A549 (cell line): ENCODE data around the gene MAP3K2.

Source experiments
- CHD2 ChIP-seq: fragments of 150-350 bp; IDR thresholded peaks from 2 replicates; pipeline ENCODE4 v1.6.1; 2014; ENCODE audit warnings: low read length; ENCODE audit not compliant: partially characterized antibody
- CHD4 ChIP-seq: fragments of 200-600 bp; sonication (generic); IDR thresholded peaks from 2 replicates; pipeline ENCODE4 v1.6.1; 2016; ENCODE audit warnings: antibody characterized with exemption, mild to moderate bottlenecking, borderline replicate concordance
- EP300 ChIP-seq, 2 experiments: fragments of >200 bp; sonication (Bioruptor Twin); formaldehyde crosslinking; IDR thresholded peaks; 2 replicates in 1 of 2; 3 replicates in 1 of 2; pipeline ENCODE4 v1.6.1; 2016 to 2017
- HDAC2 ChIP-seq: fragments of 200-600 bp; sonication (generic); IDR thresholded peaks from 2 replicates; pipeline ENCODE4 v1.6.1; 2016
- JUNB ChIP-seq: fragments of >200 bp; sonication (Bioruptor Twin); formaldehyde crosslinking; IDR thresholded peaks from 2 replicates; pipeline ENCODE4 v1.6.1; 2016
- MAFK ChIP-seq: fragments of 450-650 bp; IDR thresholded peaks from 2 replicates; pipeline ENCODE4 v1.6.1; 2014; ENCODE audit not compliant: partially characterized antibody
- POLR2A ChIP-seq: IDR thresholded peaks from 2 replicates; pipeline ENCODE4 v1.6.1; 2012; ENCODE audit warnings: mild to moderate bottlenecking, low read length
- SMC3 ChIP-seq: fragments of >200 bp; sonication (Bioruptor Twin); formaldehyde crosslinking; IDR thresholded peaks from 3 replicates; pipeline ENCODE4 v1.6.1; 2018; ENCODE audit warnings: inconsistent platforms
- ZNF302 ChIP-seq: fragments of 250-450 bp; sonication (Bioruptor Pico); IDR thresholded peaks from 2 replicates; pipeline ENCODE4 v1.9.0; 2021; ENCODE audit warnings: inconsistent platforms, mild to moderate bottlenecking, moderate library complexity
- TF ChIP-seq, protein P1 (sequence below): fragments of >200 bp; sonication (Bioruptor Twin); formaldehyde crosslinking; IDR thresholded peaks from 3 replicates; pipeline ENCODE4 v1.5.1; 2016

GRCh38 chr2:127261804-127262406 lies 125.9 kb downstream of the MAP3K2 start:
- TF ChIP-seq EP300 (IDR thresholded peaks at IDR 0.05) (no peak), JUNB (no peak), MAFK (no peak), CHD2 (no peak), SMC3 (no peak), ZNF302 (CRISPR knock-in tag) (no peak), POLR2A (no peak), HDAC2 (no peak), CHD4 (no peak)
- TF ChIP-seq, protein P1, sequence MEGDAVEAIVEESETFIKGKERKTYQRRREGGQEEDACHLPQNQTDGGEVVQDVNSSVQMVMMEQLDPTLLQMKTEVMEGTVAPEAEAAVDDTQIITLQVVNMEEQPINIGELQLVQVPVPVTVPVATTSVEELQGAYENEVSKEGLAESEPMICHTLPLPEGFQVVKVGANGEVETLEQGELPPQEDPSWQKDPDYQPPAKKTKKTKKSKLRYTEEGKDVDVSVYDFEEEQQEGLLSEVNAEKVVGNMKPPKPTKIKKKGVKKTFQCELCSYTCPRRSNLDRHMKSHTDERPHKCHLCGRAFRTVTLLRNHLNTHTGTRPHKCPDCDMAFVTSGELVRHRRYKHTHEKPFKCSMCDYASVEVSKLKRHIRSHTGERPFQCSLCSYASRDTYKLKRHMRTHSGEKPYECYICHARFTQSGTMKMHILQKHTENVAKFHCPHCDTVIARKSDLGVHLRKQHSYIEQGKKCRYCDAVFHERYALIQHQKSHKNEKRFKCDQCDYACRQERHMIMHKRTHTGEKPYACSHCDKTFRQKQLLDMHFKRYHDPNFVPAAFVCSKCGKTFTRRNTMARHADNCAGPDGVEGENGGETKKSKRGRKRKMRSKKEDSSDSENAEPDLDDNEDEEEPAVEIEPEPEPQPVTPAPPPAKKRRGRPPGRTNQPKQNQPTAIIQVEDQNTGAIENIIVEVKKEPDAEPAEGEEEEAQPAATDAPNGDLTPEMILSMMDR, result no peak
